ENCODE data around the gene TMEM179. TPM values are rescaled to one million over a fixed set of nuclear protein-coding genes. Genes with fewer than 3 reads are reported as not detected.

TMEM179 gene
- total and polyA plus RNA-seq, 12 donors, result 0.17 to 1.0 (median 0.39) TPM; not detected in 5

DNA sequence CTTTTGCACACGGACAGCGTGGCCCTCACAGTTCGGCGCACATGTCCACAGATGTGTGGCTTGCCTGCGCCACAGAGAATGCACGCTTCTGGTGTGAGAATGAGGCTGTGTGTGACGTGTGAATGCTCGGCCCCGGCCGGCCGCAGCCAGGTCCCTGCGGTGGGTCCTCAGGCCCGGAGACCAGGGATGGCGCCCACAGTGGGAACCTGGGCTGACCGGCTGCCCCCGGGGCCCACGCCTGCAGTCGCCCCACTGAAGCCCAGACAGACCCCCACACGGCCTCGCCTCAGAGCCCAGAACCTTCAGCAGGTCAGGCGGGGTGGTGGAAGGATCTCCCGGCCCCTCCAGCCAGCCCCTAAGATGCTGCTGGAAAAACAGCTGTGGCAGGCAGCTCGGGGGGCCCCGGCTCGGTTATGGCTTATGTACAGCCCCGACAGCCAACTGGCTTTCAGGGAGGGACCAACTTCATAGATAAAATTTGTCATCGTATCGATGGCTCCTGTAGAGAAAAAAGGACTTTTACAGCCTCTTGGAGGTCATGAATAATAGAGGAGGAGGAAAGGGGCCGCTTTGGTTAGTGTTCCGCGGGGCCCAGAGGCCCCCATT lies 29.5 kb downstream of the TMEM179 start:
- Histone ChIP-seq H3K4me3 (no peak overlapping the region), H3K27me3 (peaks cover 0 to 42% (median 24%) of the 10 kb centered on the region in 7 donors), H3K36me3 (no peaks in the 10 kb centered on the region), H3K4me1 (peaks cover 2 to 50% (median 23%) of the 10 kb centered on the region in 9 donors), H3K27ac (no peak overlapping the region), H3K9me3 (no peaks in the 10 kb centered on the region)
- no peak for ATAC-seq
- WGBS, 2 donors, result 82 to 83% methylated on average over 31 of the region's 31 CpGs
- no peak for DNase-seq
- TF ChIP-seq, protein P1, sequence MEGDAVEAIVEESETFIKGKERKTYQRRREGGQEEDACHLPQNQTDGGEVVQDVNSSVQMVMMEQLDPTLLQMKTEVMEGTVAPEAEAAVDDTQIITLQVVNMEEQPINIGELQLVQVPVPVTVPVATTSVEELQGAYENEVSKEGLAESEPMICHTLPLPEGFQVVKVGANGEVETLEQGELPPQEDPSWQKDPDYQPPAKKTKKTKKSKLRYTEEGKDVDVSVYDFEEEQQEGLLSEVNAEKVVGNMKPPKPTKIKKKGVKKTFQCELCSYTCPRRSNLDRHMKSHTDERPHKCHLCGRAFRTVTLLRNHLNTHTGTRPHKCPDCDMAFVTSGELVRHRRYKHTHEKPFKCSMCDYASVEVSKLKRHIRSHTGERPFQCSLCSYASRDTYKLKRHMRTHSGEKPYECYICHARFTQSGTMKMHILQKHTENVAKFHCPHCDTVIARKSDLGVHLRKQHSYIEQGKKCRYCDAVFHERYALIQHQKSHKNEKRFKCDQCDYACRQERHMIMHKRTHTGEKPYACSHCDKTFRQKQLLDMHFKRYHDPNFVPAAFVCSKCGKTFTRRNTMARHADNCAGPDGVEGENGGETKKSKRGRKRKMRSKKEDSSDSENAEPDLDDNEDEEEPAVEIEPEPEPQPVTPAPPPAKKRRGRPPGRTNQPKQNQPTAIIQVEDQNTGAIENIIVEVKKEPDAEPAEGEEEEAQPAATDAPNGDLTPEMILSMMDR (IDR thresholded peaks at IDR 0.05), result no peak
- intact Hi-C loops (cut with DNase I), result loop anchor here in 2 of 10 donors (5.0 to 10.0 kb wide), 2 partner anchors 483 to 500 kb away; no protein-coding TSS in a partner anchor

GRCh38 chr14:104574536-104574935 lies 30.0 kb downstream of the TMEM179 start:
- Histone ChIP-seq H3K9me3 (no peaks in the 10 kb centered on the region), H3K36me3 (no peaks in the 10 kb centered on the region), H3K27ac (no peak overlapping the region), H3K27me3 (peaks cover 0 to 42% (median 29%) of the 10 kb centered on the region in 7 donors), H3K4me3 (no peak overlapping the region), H3K4me1 (peaks cover 2 to 45% (median 23%) of the 10 kb centered on the region in 9 donors)
- intact Hi-C loops (cut with DNase I), result loop anchor here in 2 of 10 donors (5.0 to 10.0 kb wide), 2 partner anchors 482 to 500 kb away; no protein-coding TSS in a partner anchor
- no peak for DNase-seq
- WGBS, 2 donors, result 63 to 74% methylated on average over 14 of the region's 14 CpGs
- no peak for ATAC-seq
- TF ChIP-seq, protein P1 (IDR thresholded peaks at IDR 0.05), result no peak

DNA sequence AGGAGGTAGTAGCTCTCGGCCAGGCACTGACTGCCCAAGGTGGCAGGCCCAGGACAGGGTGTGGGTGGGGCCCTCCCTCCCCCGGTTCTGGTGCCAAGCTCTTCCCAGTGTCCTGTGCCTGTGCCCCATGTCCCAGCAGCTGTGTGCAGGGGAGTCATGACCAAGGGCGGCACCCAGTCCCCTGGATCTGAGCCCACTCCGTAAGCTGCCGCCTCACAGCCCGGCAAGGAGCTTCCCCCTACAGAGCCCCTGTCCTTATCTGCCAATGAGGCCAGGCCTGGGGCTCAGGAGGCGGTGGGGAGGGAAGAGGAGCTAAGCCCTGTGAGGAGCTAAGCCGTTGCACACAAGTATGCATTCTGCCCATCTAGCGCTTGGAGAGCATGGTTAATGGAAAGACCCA lies 30.6 kb downstream of the TMEM179 start:
- DNase-seq, result peak in 1 of 2 donors; percentile 54
- H3K27me3 ChIP-seq, result peaks cover 0 to 38% (median 30%) of the 10 kb centered on the region in 7 donors

GRCh38 chr14:104572668-104573067 lies 31.9 kb downstream of the TMEM179 start:
- no peak overlapping the region for H3K4me3 ChIP-seq
- TF ChIP-seq, protein P1 (IDR thresholded peaks at IDR 0.05), result no peak
- no peak for DNase-seq
- no peak overlapping the region for H3K27ac ChIP-seq
- peaks cover 0 to 47% (median 23%) of the 10 kb centered on the region in 7 donors for H3K27me3 ChIP-seq
- WGBS, 2 donors, result 91 to 94% methylated on average over 7 of the region's 7 CpGs
- no peak for ATAC-seq
- H3K4me1 ChIP-seq, result peaks cover 0 to 26% (median 12%) of the 10 kb centered on the region in 9 donors
- H3K9me3 ChIP-seq, result no peaks in the 10 kb centered on the region
- intact Hi-C loops (cut with DNase I), result loop anchor here in 2 of 10 donors (5.0 to 10.0 kb wide), 2 partner anchors 480 to 498 kb away; no protein-coding TSS in a partner anchor
- no peaks in the 10 kb centered on the region for H3K36me3 ChIP-seq

More for the DNA sequence above, 30.6 kb downstream of the TMEM179 start:
- Histone ChIP-seq H3K36me3 (no peaks in the 10 kb centered on the region), H3K4me3 (no peak overlapping the region), H3K9me3 (no peaks in the 10 kb centered on the region), H3K27ac (peak overlapping the region in 1 of 10 donors; percentile 10), H3K4me1 (peaks cover 0 to 39% (median 23%) of the 10 kb centered on the region in 9 donors)
- intact Hi-C loops (cut with DNase I), result loop anchor here in 2 of 10 donors (5.0 to 10.0 kb wide), 2 partner anchors 482 to 499 kb away; no protein-coding TSS in a partner anchor
- peak in 7 of 8 donors; percentile 32 to 68 (median 52) for ATAC-seq
- TF ChIP-seq, protein P1 (IDR thresholded peaks at IDR 0.05), result no peak
- 32 to 44% methylated on average over 9 of the region's 9 CpGs for WGBS, 2 donors
